ENCODE results near the gene CCDC182.

The CCDC182 gene

GRCh38 chr17:57778306-57778705, 33.2 kb upstream of the CCDC182 start:
- no peak overlapping the region for H3K4me3 ChIP-seq (ENCODE audit: low read depth, low read length)
- peaks cover 64% of the 10 kb centered on the region for H3K27me3 ChIP-seq (ENCODE audit: insufficient read depth, low read length)
- no peaks in the 10 kb centered on the region for H3K79me2 ChIP-seq (ENCODE audit: control insufficient read depth, insufficient read depth, low read length, unreplicated experiment)
- H3K36me3 ChIP-seq (ENCODE audit: insufficient read depth, low read length): no peaks in the 10 kb centered on the region
- H3K4me1 ChIP-seq (ENCODE audit: control insufficient read depth, insufficient read depth, low read length, unreplicated experiment): no peaks in the 10 kb centered on the region
- no peak overlapping the region for H3K27ac ChIP-seq (ENCODE audit: low read depth, low read length)
- no peak overlapping the region for H2AFZ ChIP-seq (ENCODE audit: low read length, unreplicated experiment)

GRCh38 chr17:57776366-57776765, 31.3 kb upstream of the CCDC182 start:
- Histone ChIP-seq H3K27me3 (ENCODE audit: insufficient read depth, low read length) (peaks cover 68% of the 10 kb centered on the region), H3K4me1 (ENCODE audit: control insufficient read depth, insufficient read depth, low read length, unreplicated experiment) (no peaks in the 10 kb centered on the region)

GRCh38 chr17:57774872-57775271, 29.8 kb upstream of the CCDC182 start:
- no peaks in the 10 kb centered on the region for H3K79me2 ChIP-seq (ENCODE audit: control insufficient read depth, insufficient read depth, low read length, unreplicated experiment)
- H3K36me3 ChIP-seq (ENCODE audit: insufficient read depth, low read length): no peaks in the 10 kb centered on the region
- H3K4me1 ChIP-seq (ENCODE audit: control insufficient read depth, insufficient read depth, low read length, unreplicated experiment): no peaks in the 10 kb centered on the region
- H2AFZ ChIP-seq (ENCODE audit: low read length, unreplicated experiment): no peak overlapping the region
- peaks cover 81% of the 10 kb centered on the region for H3K27me3 ChIP-seq (ENCODE audit: insufficient read depth, low read length)
- no peak overlapping the region for H3K4me3 ChIP-seq (ENCODE audit: low read depth, low read length)
- no peak overlapping the region for H3K27ac ChIP-seq (ENCODE audit: low read depth, low read length)

More at GRCh38 chr17:57776366-57776765, 31.3 kb upstream of the CCDC182 start:
- Histone ChIP-seq H3K4me3 (ENCODE audit: low read depth, low read length) (no peak overlapping the region), H3K36me3 (ENCODE audit: insufficient read depth, low read length) (no peaks in the 10 kb centered on the region), H2AFZ (ENCODE audit: low read length, unreplicated experiment) (no peak overlapping the region), H3K79me2 (ENCODE audit: control insufficient read depth, insufficient read depth, low read length, unreplicated experiment) (no peaks in the 10 kb centered on the region), H3K27ac (ENCODE audit: low read depth, low read length) (no peak overlapping the region)

GRCh38 chr17:57773557-57773956, 28.5 kb upstream of the CCDC182 start:
- H3K36me3 ChIP-seq (ENCODE audit: insufficient read depth, low read length): no peaks in the 10 kb centered on the region
- H2AFZ ChIP-seq (ENCODE audit: low read length, unreplicated experiment): no peak overlapping the region
- H3K27ac ChIP-seq (ENCODE audit: low read depth, low read length): no peak overlapping the region
- peaks cover 94% of the 10 kb centered on the region for H3K27me3 ChIP-seq (ENCODE audit: insufficient read depth, low read length)
- H3K79me2 ChIP-seq (ENCODE audit: control insufficient read depth, insufficient read depth, low read length, unreplicated experiment): no peaks in the 10 kb centered on the region
- no peak overlapping the region for H3K4me3 ChIP-seq (ENCODE audit: low read depth, low read length)
- H3K4me1 ChIP-seq (ENCODE audit: control insufficient read depth, insufficient read depth, low read length, unreplicated experiment): no peaks in the 10 kb centered on the region

- no peak overlapping the region for H2AFZ ChIP-seq (ENCODE audit: low read length, unreplicated experiment)
- no peak overlapping the region for H3K27ac ChIP-seq (ENCODE audit: low read depth, low read length)
- no peaks in the 10 kb centered on the region for H3K36me3 ChIP-seq (ENCODE audit: insufficient read depth, low read length)
- no peaks in the 10 kb centered on the region for H3K4me1 ChIP-seq (ENCODE audit: control insufficient read depth, insufficient read depth, low read length, unreplicated experiment)
- H3K79me2 ChIP-seq (ENCODE audit: control insufficient read depth, insufficient read depth, low read length, unreplicated experiment): no peaks in the 10 kb centered on the region
- no peak overlapping the region for H3K4me3 ChIP-seq (ENCODE audit: low read depth, low read length)
- peaks cover 95% of the 10 kb centered on the region for H3K27me3 ChIP-seq (ENCODE audit: insufficient read depth, low read length)
These were observed 27.7 kb upstream of the CCDC182 start for GRCh38 chr17:57772774-57773173.

- peaks cover 3% of the 10 kb centered on the region for H3K4me1 ChIP-seq (ENCODE audit: control insufficient read depth, insufficient read depth, low read length, unreplicated experiment)
- no peaks in the 10 kb centered on the region for H3K36me3 ChIP-seq (ENCODE audit: insufficient read depth, low read length)
- H3K27ac ChIP-seq (ENCODE audit: low read depth, low read length): no peak overlapping the region
- H3K4me3 ChIP-seq (ENCODE audit: low read depth, low read length): no peak overlapping the region
- peaks cover 70% of the 10 kb centered on the region for H3K27me3 ChIP-seq (ENCODE audit: insufficient read depth, low read length)
- H2AFZ ChIP-seq (ENCODE audit: low read length, unreplicated experiment): no peak overlapping the region
- H3K79me2 ChIP-seq (ENCODE audit: control insufficient read depth, insufficient read depth, low read length, unreplicated experiment): no peaks in the 10 kb centered on the region
These were observed 22.5 kb upstream of the CCDC182 start for GRCh38 chr17:57767561-57767960.

GRCh38 chr17:57766318-57766943, 21.3 kb upstream of the CCDC182 start:
- H3K27me3 ChIP-seq (ENCODE audit: insufficient read depth, low read length): peaks cover 71% of the 10 kb centered on the region

GRCh38 chr17:57762452-57763395, 17.6 kb upstream of the CCDC182 start:
- H2AFZ ChIP-seq (ENCODE audit: low read length, unreplicated experiment): no peak overlapping the region
- no peaks in the 10 kb centered on the region for H3K36me3 ChIP-seq (ENCODE audit: insufficient read depth, low read length)
- H3K79me2 ChIP-seq (ENCODE audit: control insufficient read depth, insufficient read depth, low read length, unreplicated experiment): no peaks in the 10 kb centered on the region
- peaks cover 42% of the 10 kb centered on the region for H3K27me3 ChIP-seq (ENCODE audit: insufficient read depth, low read length)
- H3K27ac ChIP-seq (ENCODE audit: low read depth, low read length): no peak overlapping the region
- H3K4me3 ChIP-seq (ENCODE audit: low read depth, low read length): no peak overlapping the region
- peaks cover 3% of the 10 kb centered on the region for H3K4me1 ChIP-seq (ENCODE audit: control insufficient read depth, insufficient read depth, low read length, unreplicated experiment)

More at GRCh38 chr17:57766318-57766943, 21.3 kb upstream of the CCDC182 start:
- H3K4me1 ChIP-seq (ENCODE audit: control insufficient read depth, insufficient read depth, low read length, unreplicated experiment): peaks cover 3% of the 10 kb centered on the region
- no peaks in the 10 kb centered on the region for H3K36me3 ChIP-seq (ENCODE audit: insufficient read depth, low read length)
- H2AFZ ChIP-seq (ENCODE audit: low read length, unreplicated experiment): no peak overlapping the region
- no peaks in the 10 kb centered on the region for H3K79me2 ChIP-seq (ENCODE audit: control insufficient read depth, insufficient read depth, low read length, unreplicated experiment)
- no peak overlapping the region for H3K4me3 ChIP-seq (ENCODE audit: low read depth, low read length)
- no peak overlapping the region for H3K27ac ChIP-seq (ENCODE audit: low read depth, low read length)

- Histone ChIP-seq H3K4me3 (ENCODE audit: low read depth, low read length) (no peak overlapping the region), H3K27ac (ENCODE audit: low read depth, low read length) (no peak overlapping the region), H3K27me3 (ENCODE audit: insufficient read depth, low read length) (peaks cover 44% of the 10 kb centered on the region)
These were observed 16.8 kb upstream of the CCDC182 start for GRCh38 chr17:57761887-57762286.

GRCh38 chr17:57760046-57760445, 14.9 kb upstream of the CCDC182 start:
- H3K27me3 ChIP-seq (ENCODE audit: insufficient read depth, low read length): peaks cover 39% of the 10 kb centered on the region
- no peak overlapping the region for H3K4me3 ChIP-seq (ENCODE audit: low read depth, low read length)
- no peaks in the 10 kb centered on the region for H3K36me3 ChIP-seq (ENCODE audit: insufficient read depth, low read length)
- no peaks in the 10 kb centered on the region for H3K4me1 ChIP-seq (ENCODE audit: control insufficient read depth, insufficient read depth, low read length, unreplicated experiment)
- no peaks in the 10 kb centered on the region for H3K79me2 ChIP-seq (ENCODE audit: control insufficient read depth, insufficient read depth, low read length, unreplicated experiment)
- H3K27ac ChIP-seq (ENCODE audit: low read depth, low read length): no peak overlapping the region
- no peak overlapping the region for H2AFZ ChIP-seq (ENCODE audit: low read length, unreplicated experiment)

More at GRCh38 chr17:57761887-57762286, 16.8 kb upstream of the CCDC182 start:
- H3K4me1 ChIP-seq (ENCODE audit: control insufficient read depth, insufficient read depth, low read length, unreplicated experiment): peaks cover 3% of the 10 kb centered on the region
- H2AFZ ChIP-seq (ENCODE audit: low read length, unreplicated experiment): no peak overlapping the region
- H3K36me3 ChIP-seq (ENCODE audit: insufficient read depth, low read length): no peaks in the 10 kb centered on the region
- no peaks in the 10 kb centered on the region for H3K79me2 ChIP-seq (ENCODE audit: control insufficient read depth, insufficient read depth, low read length, unreplicated experiment)

Measured in ACC112 (cell line).